Measurements from ENCODE around the gene PLA2G4F.

GRCh38 chr15:42157981-42158765 lies 1.7 kb upstream of the PLA2G4F start:
- TF ChIP-seq, protein P1, sequence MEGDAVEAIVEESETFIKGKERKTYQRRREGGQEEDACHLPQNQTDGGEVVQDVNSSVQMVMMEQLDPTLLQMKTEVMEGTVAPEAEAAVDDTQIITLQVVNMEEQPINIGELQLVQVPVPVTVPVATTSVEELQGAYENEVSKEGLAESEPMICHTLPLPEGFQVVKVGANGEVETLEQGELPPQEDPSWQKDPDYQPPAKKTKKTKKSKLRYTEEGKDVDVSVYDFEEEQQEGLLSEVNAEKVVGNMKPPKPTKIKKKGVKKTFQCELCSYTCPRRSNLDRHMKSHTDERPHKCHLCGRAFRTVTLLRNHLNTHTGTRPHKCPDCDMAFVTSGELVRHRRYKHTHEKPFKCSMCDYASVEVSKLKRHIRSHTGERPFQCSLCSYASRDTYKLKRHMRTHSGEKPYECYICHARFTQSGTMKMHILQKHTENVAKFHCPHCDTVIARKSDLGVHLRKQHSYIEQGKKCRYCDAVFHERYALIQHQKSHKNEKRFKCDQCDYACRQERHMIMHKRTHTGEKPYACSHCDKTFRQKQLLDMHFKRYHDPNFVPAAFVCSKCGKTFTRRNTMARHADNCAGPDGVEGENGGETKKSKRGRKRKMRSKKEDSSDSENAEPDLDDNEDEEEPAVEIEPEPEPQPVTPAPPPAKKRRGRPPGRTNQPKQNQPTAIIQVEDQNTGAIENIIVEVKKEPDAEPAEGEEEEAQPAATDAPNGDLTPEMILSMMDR (IDR thresholded peaks at IDR 0.05) = no peak
- TF ChIP-seq POLR2A (IDR thresholded peaks at IDR 0.05) = no peak
